SK-N-SH (cell line): Measurements from ENCODE around the gene ZNF414. TPM values are rescaled to one million over a fixed set of nuclear protein-coding genes. Genes with fewer than 3 reads are reported as not detected.

Experiments
- CHD2 ChIP-seq: fragments of 150-350 bp; IDR thresholded peaks from 2 replicates; pipeline ENCODE4 v1.6.1; 2018; ENCODE audit warnings: low read length; ENCODE audit not compliant: partially characterized antibody
- EP300 ChIP-seq, 2 experiments: IDR thresholded peaks; 2 replicates each; pipeline versions ENCODE4 v1.4.0 to v1.6.1; 2012; ENCODE audit warnings: borderline replicate concordance in 1 of 2, low read depth in 1 of 2, low read length in 1 of 2
- EZH2phosphoT487 ChIP-seq: fragments of 200-600 bp; sonication (generic); IDR thresholded peaks from 2 replicates; pipeline ENCODE4 v1.6.1; 2017; ENCODE audit warnings: low read depth, mixed run types, mild to moderate bottlenecking, antibody characterized with exemption, moderate library complexity, borderline replicate concordance
- GABPA ChIP-seq: IDR thresholded peaks from 2 replicates; pipeline ENCODE4 v1.4.0; 2012; ENCODE audit warnings: low read depth, mild to moderate bottlenecking
- IRF3 ChIP-seq: fragments of 150-350 bp; IDR thresholded peaks from 2 replicates; pipeline ENCODE4 v1.6.1; 2016; ENCODE audit warnings: mild to moderate bottlenecking, low read depth, low read length
- JUND ChIP-seq: IDR thresholded peaks from 2 replicates; pipeline ENCODE4 v1.4.0; 2012
- MEF2A ChIP-seq: IDR thresholded peaks from 2 replicates; pipeline ENCODE4 v1.4.0; 2012; ENCODE audit warnings: low read depth, borderline replicate concordance
- PBX3 ChIP-seq: IDR thresholded peaks from 2 replicates; pipeline ENCODE4; 2012
- POLR2AphosphoS5 ChIP-seq: IDR thresholded peaks from 2 replicates; pipeline ENCODE4 v1.6.1; 2012; ENCODE audit warnings: low read depth, low read length
- RAD21 ChIP-seq: IDR thresholded peaks from 2 replicates; pipeline ENCODE4 v1.6.1; 2012; ENCODE audit warnings: mild to moderate bottlenecking, low read length
- RFX5 ChIP-seq: IDR thresholded peaks from 2 replicates; pipeline ENCODE4 v1.6.1; 2012; ENCODE audit warnings: mild to moderate bottlenecking, improper control_type of control experiment, low read length
- SIN3A ChIP-seq: IDR thresholded peaks from 2 replicates; pipeline ENCODE4 v1.6.1; 2012; ENCODE audit warnings: low read depth, mild to moderate bottlenecking, low read length, moderate library complexity, borderline replicate concordance
- TAF1 ChIP-seq: IDR thresholded peaks from 2 replicates; pipeline ENCODE4 v1.6.1; 2012; ENCODE audit warnings: low read depth, mild to moderate bottlenecking, low read length, moderate library complexity, borderline replicate concordance
- TEAD4 ChIP-seq: IDR thresholded peaks from 2 replicates; pipeline ENCODE4 v1.4.0; 2012; ENCODE audit warnings: mild to moderate bottlenecking, borderline replicate concordance; ENCODE audit not compliant: insufficient read depth
- USF1 ChIP-seq: IDR thresholded peaks from 2 replicates; pipeline ENCODE4 v1.4.0; 2012; ENCODE audit warnings: low read depth, borderline replicate concordance
- USF2 ChIP-seq: fragments of 150-350 bp; IDR thresholded peaks from 2 replicates; pipeline ENCODE4 v1.6.1; 2017; ENCODE audit warnings: antibody characterized with exemption, low read length, low read depth, borderline replicate concordance
- YY1 ChIP-seq: IDR thresholded peaks from 2 replicates; pipeline ENCODE4 v1.4.0; 2012; ENCODE audit warnings: low read depth, mild to moderate bottlenecking
- ZBTB33 ChIP-seq: IDR thresholded peaks from 2 replicates; pipeline ENCODE4 v1.4.0; 2012; ENCODE audit warnings: low read depth, borderline replicate concordance
- polyA plus RNA-seq, 3 experiments: library from polyadenylated mRNA; depleted of rRNA; stranded (reverse); fragments of >200 nt; gene quantifications; 2 replicates each; pipeline ENCODE4 v1.2.3, GENCODE V29; 2012

The ZNF414 gene
- polyA plus RNA-seq, 1 of the 3 experiments (the other 2 are of a cell fraction) = 17.0 TPM

GRCh38 chr19:8552810-8553209 is 38.8 kb upstream of the ZNF414 start (continued):
- TF ChIP-seq USF2 (no peak), RAD21 (no peak), PBX3 (peak; percentile 10; the same call in 1 of the 2 replicates), CHD2 (no peak), SIN3A (0 out of 2 replicates have a peak, but pooled peaks have one; percentile 47), EP300 (IDR thresholded peaks at IDR 0.05; ENCODE audit: borderline replicate concordance in 1 of 2, low read depth in 1 of 2, low read length in 1 of 2) (no peak), ZBTB33 (no peak), IRF3 (no peak), YY1 (peak; percentile 95), USF1 (no peak), GABPA (peak; percentile 89), JUND (no peak), POLR2AphosphoS5 (no peak), TEAD4 (no peak), MEF2A (no peak), TAF1 (no peak), RFX5 (no peak), EZH2phosphoT487 (no peak)
